ENCODE data around the gene ENPP4.

The ENPP4 gene

DNA sequence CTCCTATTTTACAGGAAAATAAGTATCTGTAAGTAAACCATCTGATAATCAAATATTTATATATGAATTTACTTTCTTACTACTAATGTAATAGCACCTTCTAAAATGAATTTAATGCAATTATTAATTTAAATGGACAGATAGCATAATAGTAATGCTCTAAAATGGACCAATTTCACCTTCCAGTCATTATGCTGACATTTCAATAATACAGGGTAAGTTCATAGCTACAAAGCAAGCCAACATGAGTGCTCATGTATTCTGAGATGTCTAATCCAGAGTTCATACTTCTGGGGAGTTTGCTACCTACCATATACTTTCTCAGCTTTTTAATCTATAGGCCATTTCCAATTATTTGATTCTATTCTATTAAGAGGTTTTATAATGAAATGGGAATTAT, 29.4 kb downstream of the ENPP4 start:
- Mint-ChIP-seq H3K27me3 (peaks cover 17% of the 10 kb centered on the region), H3K27ac (no peak overlapping the region), H3K4me3 (no peak overlapping the region), H3K4me1 (ENCODE audit: low read depth) (no peaks in the 10 kb centered on the region), H3K9me3 (ENCODE audit: low read depth) (peaks cover 4% of the 10 kb centered on the region), H3K36me3 (peaks cover 17% of the 10 kb centered on the region)

DNA sequence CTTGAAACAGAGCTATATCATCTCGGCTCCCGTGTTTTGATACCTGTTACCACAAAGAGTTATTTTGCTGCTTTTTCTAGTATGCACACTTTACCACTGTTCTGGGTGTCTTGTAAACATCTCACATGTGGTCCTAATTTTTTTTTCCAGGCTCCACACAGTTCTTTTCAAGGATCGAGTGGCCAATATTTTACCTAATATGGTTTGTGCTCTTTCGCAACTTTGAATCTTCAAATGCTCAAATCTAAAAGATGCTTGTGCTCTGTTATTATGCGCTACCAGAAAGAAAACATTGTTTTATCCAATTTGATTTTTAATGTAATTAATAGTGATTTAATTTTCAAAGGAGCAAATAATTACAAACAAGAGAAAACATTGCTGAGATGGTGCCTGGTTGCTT, 30.3 kb downstream of the ENPP4 start:
- Mint-ChIP-seq H3K36me3 (peaks cover 17% of the 10 kb centered on the region), H3K27me3 (peaks cover 17% of the 10 kb centered on the region), H3K9me3 (ENCODE audit: low read depth) (peaks cover 4% of the 10 kb centered on the region), H3K4me3 (no peak overlapping the region), H3K27ac (no peak overlapping the region), H3K4me1 (ENCODE audit: low read depth) (no peaks in the 10 kb centered on the region)

DNA sequence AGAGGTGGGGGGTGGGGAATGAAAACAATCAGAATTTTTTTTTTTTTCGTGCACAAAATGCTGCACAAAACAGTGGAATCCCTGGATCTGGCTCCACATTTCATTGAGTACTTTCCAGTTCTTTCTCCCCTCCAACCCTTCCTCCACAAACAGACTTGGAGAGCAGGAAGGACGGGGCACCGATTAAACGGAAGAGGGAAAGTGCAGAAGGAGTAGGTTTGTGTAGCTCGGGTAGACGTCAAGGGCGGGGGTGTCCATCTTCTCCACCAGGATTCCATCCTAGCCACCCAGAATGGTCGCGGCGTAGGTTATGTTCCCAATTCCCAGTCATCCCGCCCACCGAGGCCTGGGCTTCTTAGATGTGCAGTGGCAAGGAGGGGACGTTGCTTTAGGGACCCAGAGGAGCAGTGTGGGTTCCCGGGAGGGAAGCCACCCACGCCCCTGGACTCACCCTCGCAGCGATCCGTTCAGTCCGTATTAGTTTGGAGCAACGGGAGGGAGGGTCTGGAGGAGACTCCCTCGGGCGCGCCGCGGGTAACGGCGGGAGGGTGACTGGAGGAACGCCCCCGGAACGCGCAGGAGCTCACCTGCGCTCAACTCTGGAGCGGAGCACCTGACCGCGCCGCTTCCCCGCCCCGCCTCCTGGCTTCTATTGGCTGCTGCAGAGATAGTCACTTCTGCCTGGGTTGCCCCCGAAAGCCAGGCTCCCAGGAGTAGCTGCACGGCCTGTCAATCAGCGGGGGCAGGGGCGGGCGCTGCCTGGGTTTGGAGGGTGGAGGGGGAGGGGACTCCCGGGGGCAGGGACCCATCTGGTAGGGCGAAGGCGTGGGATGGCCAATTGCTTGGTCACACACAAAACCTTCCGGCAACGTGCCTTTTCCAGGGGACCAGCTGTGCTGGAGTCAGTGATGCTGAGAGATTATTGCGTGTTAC, 40.8 kb downstream of the ENPP4 start, which contains the start of gene ENPP5:
Gene ENPP5 (minus strand): TSS at position 624 of the 933 bp plus-strand sequence. CDS start 2,718 bp downstream, outside the sequence.
- H3K9me3 Mint-ChIP-seq (ENCODE audit: low read depth), result no peaks in the 10 kb centered on the region
- no peaks in the 10 kb centered on the region for H3K36me3 Mint-ChIP-seq
- H3K27ac Mint-ChIP-seq, result no peak within 1 kb of the TSS
- peaks cover 8% of the 10 kb centered on the region for H3K27me3 Mint-ChIP-seq
- peak within 1 kb of the TSS; percentile 83 for H3K4me3 Mint-ChIP-seq
- peaks cover 11% of the 10 kb centered on the region for H3K4me1 Mint-ChIP-seq (ENCODE audit: low read depth)

DNA sequence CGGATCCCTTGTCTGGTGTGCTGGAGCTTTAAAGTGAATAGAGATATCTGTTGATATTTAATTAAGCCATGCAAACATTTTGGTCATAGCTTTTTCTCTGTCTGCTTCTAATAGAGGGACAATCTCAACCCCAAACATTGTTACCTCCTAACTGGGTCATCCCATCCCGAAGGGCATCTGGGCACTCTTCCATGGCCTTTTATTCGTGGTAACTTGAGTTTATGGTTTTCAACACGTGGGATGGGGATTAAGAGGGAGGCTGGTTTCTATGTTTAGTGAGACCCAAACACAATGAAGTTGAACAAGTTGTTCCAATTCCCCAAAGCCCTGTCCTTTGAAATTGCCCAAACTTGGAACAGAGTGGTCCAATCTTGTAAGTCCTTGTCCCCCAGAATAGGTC, 42.4 kb downstream of the ENPP4 start:
- Mint-ChIP-seq H3K36me3 (no peaks in the 10 kb centered on the region), H3K4me1 (ENCODE audit: low read depth) (peaks cover 16% of the 10 kb centered on the region), H3K27me3 (peaks cover 8% of the 10 kb centered on the region), H3K9me3 (ENCODE audit: low read depth) (no peaks in the 10 kb centered on the region), H3K4me3 (no peak overlapping the region), H3K27ac (no peak overlapping the region)

DNA sequence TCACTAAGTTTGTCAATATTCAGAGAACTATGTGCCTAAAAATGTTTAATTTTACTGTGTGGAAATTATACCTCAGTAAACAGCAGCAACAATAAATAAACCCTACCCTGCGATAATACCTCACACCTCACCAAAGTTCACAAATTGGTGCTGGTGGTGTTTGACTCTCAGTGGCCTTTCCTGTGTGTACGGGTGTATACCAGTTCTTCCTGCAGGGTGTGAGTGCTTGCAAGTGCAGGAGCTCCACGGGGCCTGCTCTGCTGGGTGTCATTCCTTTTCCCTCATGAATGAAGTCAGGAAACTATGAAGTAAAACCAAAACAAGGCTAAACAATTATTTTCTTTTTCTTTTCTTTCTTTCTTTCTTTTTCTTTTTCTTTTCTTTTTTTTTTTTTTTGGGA, 45.1 kb downstream of the ENPP4 start:
- H3K4me3 Mint-ChIP-seq, result no peak overlapping the region
- no peaks in the 10 kb centered on the region for H3K9me3 Mint-ChIP-seq (ENCODE audit: low read depth)
- peaks cover 15% of the 10 kb centered on the region for H3K4me1 Mint-ChIP-seq (ENCODE audit: low read depth)
- peaks cover 2% of the 10 kb centered on the region for H3K27me3 Mint-ChIP-seq
- no peaks in the 10 kb centered on the region for H3K36me3 Mint-ChIP-seq
- H3K27ac Mint-ChIP-seq, result no peak overlapping the region

DNA sequence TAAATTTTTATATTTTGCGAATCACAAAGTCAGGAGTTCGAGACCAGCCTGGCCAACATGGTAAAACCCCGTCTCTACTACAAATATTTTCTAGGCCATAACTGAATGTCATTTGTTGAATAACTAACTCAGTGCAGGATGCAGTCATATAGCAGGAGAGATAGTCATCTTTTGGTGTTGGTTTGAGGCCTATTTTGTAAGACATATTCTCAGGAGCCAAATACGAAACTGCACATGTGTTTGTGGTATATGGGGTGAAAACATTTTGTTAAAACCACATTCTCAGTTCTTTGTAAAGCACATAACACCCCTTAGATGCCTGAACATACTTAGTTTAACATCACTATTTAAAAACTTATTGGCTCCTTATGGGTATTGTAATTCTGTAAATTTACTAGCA, 45.7 kb downstream of the ENPP4 start:
- H3K27me3 Mint-ChIP-seq, result no peaks in the 10 kb centered on the region
- peaks cover 10% of the 10 kb centered on the region for H3K4me1 Mint-ChIP-seq (ENCODE audit: low read depth)
- H3K4me3 Mint-ChIP-seq, result no peak overlapping the region
- H3K36me3 Mint-ChIP-seq, result no peaks in the 10 kb centered on the region
- H3K27ac Mint-ChIP-seq, result no peak overlapping the region
- no peaks in the 10 kb centered on the region for H3K9me3 Mint-ChIP-seq (ENCODE audit: low read depth)

DNA sequence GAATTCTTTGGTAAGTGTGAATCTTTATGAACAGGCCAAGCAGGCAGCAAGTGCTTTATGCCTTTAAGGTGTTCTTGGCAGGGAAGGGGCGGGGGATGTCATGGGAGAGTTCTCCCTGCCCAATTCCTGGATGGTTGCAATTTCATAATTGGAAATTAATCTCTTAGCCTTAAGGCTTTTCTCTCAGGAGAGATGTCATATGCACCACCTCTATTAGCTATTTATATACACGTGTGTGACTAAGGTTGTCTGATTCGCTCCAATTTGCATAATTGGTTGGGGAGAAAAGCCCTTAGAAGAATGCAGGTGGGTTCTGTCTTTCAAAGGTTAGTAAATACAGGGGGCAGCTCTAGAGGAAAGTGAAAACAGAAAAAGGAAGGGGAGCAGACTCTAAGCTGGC, 46.2 kb downstream of the ENPP4 start:
- Mint-ChIP-seq H3K27ac (no peak overlapping the region), H3K36me3 (no peaks in the 10 kb centered on the region), H3K27me3 (no peaks in the 10 kb centered on the region), H3K9me3 (ENCODE audit: low read depth) (no peaks in the 10 kb centered on the region), H3K4me1 (ENCODE audit: low read depth) (peaks cover 9% of the 10 kb centered on the region), H3K4me3 (no peak overlapping the region)

DNA sequence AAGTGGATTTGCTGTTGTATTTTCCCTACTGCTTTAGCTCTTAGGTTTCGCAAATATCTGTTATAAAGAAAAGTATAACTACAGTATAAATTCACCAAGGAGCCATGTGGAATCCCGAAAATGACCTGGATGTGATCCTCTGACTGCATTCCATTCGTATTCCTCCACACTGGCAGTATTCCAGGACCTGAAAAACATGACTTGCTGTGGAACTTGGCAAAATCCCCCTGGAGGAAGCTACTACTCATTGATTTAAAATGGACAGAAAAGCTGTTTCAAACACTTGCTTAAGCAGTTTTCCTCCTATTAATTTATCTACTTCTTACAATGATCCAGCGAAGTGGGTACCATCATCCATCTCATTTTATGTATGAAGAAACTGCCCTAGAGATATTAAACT, 54.3 kb downstream of the ENPP4 start:
- no peak overlapping the region for H3K4me3 Mint-ChIP-seq
- no peak overlapping the region for H3K27ac Mint-ChIP-seq
- H3K36me3 Mint-ChIP-seq, result no peaks in the 10 kb centered on the region
- peaks cover 15% of the 10 kb centered on the region for H3K27me3 Mint-ChIP-seq
- H3K9me3 Mint-ChIP-seq (ENCODE audit: low read depth), result no peaks in the 10 kb centered on the region
- H3K4me1 Mint-ChIP-seq (ENCODE audit: low read depth), result no peaks in the 10 kb centered on the region

DNA sequence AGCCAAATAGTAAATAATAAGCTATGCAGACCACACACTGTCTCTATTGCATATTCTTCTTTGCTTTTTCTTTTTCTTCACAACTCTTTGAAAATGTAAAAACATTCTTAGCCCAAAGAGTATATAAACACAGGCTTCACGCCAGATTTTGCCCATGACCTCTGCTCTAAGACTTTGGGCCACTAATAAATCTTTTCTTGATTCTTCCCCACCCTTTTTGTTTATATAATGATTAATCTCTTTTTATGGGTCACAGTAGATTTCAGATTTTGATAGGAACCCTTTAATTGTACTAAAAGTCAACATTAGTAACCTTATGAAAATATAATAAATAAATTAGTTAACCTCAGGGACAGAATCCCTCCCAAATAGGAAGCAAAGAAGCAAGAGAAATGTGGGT, 56.8 kb downstream of the ENPP4 start:
- no peak overlapping the region for H3K4me3 Mint-ChIP-seq
- H3K36me3 Mint-ChIP-seq, result no peaks in the 10 kb centered on the region
- H3K4me1 Mint-ChIP-seq (ENCODE audit: low read depth), result no peaks in the 10 kb centered on the region
- H3K27ac Mint-ChIP-seq, result no peak overlapping the region
- H3K9me3 Mint-ChIP-seq (ENCODE audit: low read depth), result no peaks in the 10 kb centered on the region
- H3K27me3 Mint-ChIP-seq, result peaks cover 17% of the 10 kb centered on the region

DNA sequence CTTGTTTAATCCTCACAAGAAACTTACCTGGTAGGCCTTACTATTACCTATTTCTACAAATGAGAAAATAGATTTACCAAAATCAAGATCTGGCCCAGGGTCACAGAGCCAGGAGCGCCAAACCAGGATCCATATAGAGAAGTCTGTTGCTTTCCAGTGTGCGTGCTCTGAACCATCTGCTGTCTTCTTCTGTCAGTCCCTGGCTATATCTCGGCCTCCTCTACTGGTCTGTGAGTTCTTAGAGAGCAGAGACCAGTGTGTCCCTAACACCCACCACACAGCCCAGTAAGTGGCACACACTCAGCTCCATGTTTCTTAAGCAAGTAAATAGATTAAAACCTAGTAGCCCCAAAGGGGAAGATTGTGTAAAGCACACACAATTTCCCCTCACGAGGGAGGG, 59.9 kb downstream of the ENPP4 start:
- Mint-ChIP-seq H3K36me3 (no peaks in the 10 kb centered on the region), H3K27me3 (peaks cover 12% of the 10 kb centered on the region), H3K9me3 (ENCODE audit: low read depth) (no peaks in the 10 kb centered on the region), H3K27ac (no peak overlapping the region), H3K4me3 (no peak overlapping the region), H3K4me1 (ENCODE audit: low read depth) (no peaks in the 10 kb centered on the region)

DNA sequence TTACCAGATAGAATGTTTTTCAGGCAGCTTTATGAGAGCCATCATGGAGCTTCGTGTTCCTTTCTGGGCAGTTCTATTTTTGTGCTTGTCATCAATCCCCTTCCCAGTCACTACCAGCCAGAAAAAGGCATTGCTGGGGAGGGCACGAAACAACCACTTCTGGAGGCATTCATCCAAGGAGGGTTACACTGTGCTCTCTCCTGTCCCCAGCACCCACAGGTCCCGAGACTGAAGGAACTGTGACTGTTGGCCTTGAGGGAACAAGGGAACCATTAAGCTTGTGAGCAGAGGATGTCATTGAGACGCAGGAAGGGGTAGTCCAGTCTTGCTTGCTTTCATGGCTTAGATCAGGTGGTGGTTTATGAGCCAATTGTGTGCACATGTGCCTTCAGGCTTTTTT, 61.1 kb downstream of the ENPP4 start:
- Mint-ChIP-seq H3K4me3 (no peak overlapping the region), H3K27ac (no peak overlapping the region), H3K36me3 (no peaks in the 10 kb centered on the region), H3K4me1 (ENCODE audit: low read depth) (no peaks in the 10 kb centered on the region), H3K9me3 (ENCODE audit: low read depth) (no peaks in the 10 kb centered on the region), H3K27me3 (peaks cover 12% of the 10 kb centered on the region)

DNA sequence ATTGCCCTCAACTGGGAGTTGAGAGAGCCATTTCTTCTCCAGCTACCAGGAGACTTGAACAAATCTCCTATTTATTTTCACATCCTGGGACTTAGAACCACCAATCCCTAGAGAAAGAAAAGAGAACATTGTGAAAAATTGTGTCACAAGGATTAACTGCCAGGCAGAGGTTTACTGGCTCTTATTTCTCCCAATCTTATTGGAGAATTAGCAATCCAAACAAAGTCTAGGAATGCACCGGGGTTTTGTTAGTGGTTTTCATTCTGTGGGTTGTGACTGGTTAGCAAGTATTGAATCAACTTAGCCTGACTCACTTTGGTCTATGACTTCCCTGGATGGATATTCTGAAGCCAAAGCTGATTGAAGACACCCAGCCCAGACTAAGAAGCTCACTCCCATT, 62.2 kb downstream of the ENPP4 start:
- Mint-ChIP-seq H3K4me3 (no peak overlapping the region), H3K4me1 (ENCODE audit: low read depth) (no peaks in the 10 kb centered on the region), H3K27ac (no peak overlapping the region), H3K27me3 (peaks cover 12% of the 10 kb centered on the region), H3K36me3 (no peaks in the 10 kb centered on the region), H3K9me3 (ENCODE audit: low read depth) (no peaks in the 10 kb centered on the region)

All from activated naive CD8-positive, alpha-beta T cell (primary cell).